ENCODE results near the gene CRB3. TPM values are rescaled to one million over a fixed set of nuclear protein-coding genes. Genes with fewer than 3 reads are reported as not detected.
A peak's percentile ranks its signal among the peaks of the same experiment; 100 is the strongest.

CRB3 gene
- total and polyA plus RNA-seq, 2 of the 13 experiments (the other 11 are each of a cell fraction or from before 2014, with no cell fraction given): 10.6 to 25.6 TPM

GRCh38 chr19:6424939-6425731 lies 38.9 kb upstream of the CRB3 start (continued):
- 0 out of 2 replicates have a peak, but pooled peaks have one; percentile 34 for TF ChIP-seq ZBED4 (CRISPR knock-in tag; IDR thresholded peaks at IDR 0.05; ENCODE audit: borderline replicate concordance)
- peak; percentile 68 for TF ChIP-seq ZNF143 (CRISPR knock-in tag; IDR thresholded peaks at IDR 0.05)
- 0 out of 2 replicates have a peak, but pooled peaks have one; percentile 11 for TF ChIP-seq THRA (CRISPR knock-in tag; IDR thresholded peaks at IDR 0.05; ENCODE audit: borderline replicate concordance)
- no peak for TF ChIP-seq E2F2 (CRISPR knock-in tag; IDR thresholded peaks at IDR 0.05; ENCODE audit: borderline replicate concordance)
- TF ChIP-seq ZNF3 (CRISPR knock-in tag; IDR thresholded peaks at IDR 0.05): no peak
- TF ChIP-seq ELF1 (CRISPR knock-in tag; IDR thresholded peaks at IDR 0.05): peak; percentile 20; the same call in 1 of the 2 replicates

All from HepG2 (cell line).